GM12865 (cell line): ENCODE measurements around the gene ELFN2.
A peak's percentile ranks its signal among the peaks of the same experiment; 100 is the strongest.

Experiments
- DNase-seq: peaks from one replicate; pipeline ENCODE4 v3.0.0; 2010; ENCODE audit warnings: low read depth
- H3K4me3 ChIP-seq: 2 replicates; pipeline ENCODE4 v1.5.1; 2011; ENCODE audit warnings: mild to moderate bottlenecking, low read depth, low read length, control low read depth
- CTCF ChIP-seq: IDR thresholded peaks from 2 replicates; pipeline ENCODE4 v1.5.1; 2011; ENCODE audit warnings: low read length, control low read depth, low read depth, inconsistent platforms; ENCODE audit not compliant: insufficient read depth; ENCODE audit errors: missing control alignments

Gene ELFN2

GRCh38 chr22:37427711-37428635 lies 694 bp upstream of the ELFN2 start:
- H3K4me3 ChIP-seq: no peak overlapping the region
- peak; percentile 1 for TF ChIP-seq CTCF
- DNase-seq: no peak

DNA sequence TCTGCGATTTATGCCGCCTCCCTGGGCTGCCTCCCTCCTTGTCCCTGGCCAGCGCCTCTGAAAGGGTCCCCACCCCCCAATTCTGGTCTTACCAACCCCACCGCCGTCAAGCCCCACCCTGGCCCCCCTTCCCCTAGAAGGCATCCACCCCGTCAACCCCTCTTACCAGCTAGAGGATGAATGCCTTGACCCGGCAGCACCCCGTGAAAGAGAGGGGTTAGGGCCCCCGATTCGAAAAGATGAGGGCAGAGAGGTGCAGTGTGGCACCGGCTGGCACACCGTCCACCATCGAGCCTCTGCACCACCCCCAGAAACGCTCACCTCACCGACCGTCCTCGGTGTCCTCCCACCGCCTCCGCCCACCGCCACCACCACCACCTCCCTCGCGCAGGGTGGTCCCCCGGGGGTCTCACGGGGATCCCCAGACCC lies 559 bp downstream of the ELFN2 start:
- DNase-seq: no peak
- TF ChIP-seq CTCF: no peak
- H3K4me3 ChIP-seq: no peak overlapping the region

DNA sequence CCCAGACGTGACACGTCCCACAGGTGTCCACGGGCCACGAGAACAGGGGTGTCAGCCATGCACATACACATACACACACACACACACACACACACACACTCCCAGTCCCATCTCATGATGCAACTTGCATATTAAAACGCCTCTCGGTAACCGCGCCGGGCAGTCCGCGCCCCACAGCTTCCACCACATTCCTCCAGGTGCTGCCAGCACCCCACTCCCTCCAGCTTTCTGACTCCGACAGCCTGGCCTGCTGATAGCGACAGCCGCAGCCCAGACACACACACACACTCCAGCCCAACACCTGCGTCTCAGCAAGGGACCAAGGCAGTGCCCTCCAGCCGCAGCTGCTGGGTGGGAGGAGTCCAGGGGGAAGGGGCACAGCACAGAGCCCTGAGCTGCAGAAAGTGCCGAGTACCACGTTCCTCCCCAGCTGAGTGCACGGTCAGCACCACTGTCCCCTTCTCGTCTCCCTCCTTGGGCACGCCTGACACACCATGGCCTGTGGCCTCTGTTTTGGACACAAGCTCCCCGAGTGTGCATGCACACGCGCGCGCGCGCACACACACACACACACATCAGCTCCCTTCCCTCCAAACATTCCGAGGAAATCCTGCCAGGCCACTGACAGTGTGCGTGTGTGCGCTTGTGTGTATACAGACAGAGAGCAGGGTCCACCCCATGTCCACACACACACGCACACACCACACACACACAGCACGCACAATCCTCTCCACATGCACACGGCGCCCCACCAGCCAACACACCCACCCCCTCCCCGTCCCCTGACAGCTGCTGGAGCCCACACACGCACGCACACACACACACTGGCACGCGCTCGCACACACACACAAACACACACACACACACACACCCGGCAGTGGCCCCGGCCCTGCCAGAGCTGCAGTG lies 1.2 kb downstream of the ELFN2 start:
- no peak overlapping the region for H3K4me3 ChIP-seq
- DNase-seq: no peak
- no peak for TF ChIP-seq CTCF

DNA sequence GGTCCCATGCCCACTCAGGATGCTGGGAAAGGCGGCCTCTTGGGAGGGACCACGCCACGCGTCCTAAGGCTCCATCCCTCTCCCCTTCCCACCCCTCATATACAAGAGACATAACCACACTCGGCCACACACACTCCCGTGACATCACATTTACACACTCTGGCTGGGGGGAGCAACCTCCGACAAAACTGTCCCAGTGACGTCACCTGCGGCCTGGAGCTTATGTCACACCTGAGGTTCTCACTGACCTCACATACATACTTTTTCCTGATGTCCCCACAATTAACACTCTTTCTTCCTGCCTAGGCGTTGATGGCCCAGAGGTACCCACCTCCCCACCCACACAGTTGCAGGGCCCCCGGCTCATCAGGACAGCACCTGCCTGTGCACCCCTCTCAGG lies 1.9 kb downstream of the ELFN2 start:
- no peak for TF ChIP-seq CTCF
- H3K4me3 ChIP-seq: no peak overlapping the region
- no peak for DNase-seq

- H3K4me3 ChIP-seq: no peak overlapping the region
- DNase-seq: no peak
- TF ChIP-seq CTCF: no peak
These were observed 4.0 kb downstream of the ELFN2 start for GRCh38 chr22:37423283-37423682.

GRCh38 chr22:37421468-37421877 lies 5.8 kb downstream of the ELFN2 start:
- TF ChIP-seq CTCF: no peak
- no peak overlapping the region for H3K4me3 ChIP-seq
- no peak for DNase-seq
